Fibroblast of pulmonary artery (primary cell): ENCODE data around the gene GALNT13.

Source experiments
- DNase-seq: peaks from one replicate; pipeline ENCODE4 v3.0.0-alpha.2; 2010; ENCODE audit warnings: low read depth
- H3K4me3 ChIP-seq: replicated peaks from 2 replicates; pipeline ENCODE4 v1.5.1; 2011; ENCODE audit warnings: low read depth, mild to moderate bottlenecking, control low read depth, low read length, moderate library complexity
- CTCF ChIP-seq: IDR thresholded peaks from 2 replicates; pipeline ENCODE4 v1.5.1; 2011; ENCODE audit warnings: mild to moderate bottlenecking, control low read depth, low read length, inconsistent platforms; ENCODE audit errors: missing control alignments

GALNT13 gene

GRCh38 chr2:154194909-154195643, 323.4 kb downstream of the GALNT13 start:
- no peak for DNase-seq
- TF ChIP-seq CTCF: no peak
- H3K4me3 ChIP-seq: no peak overlapping the region

- DNase-seq: no peak
- no peak overlapping the region for H3K4me3 ChIP-seq
- no peak for TF ChIP-seq CTCF
Observed at GRCh38 chr2:154195644-154196195, 324.0 kb downstream of the GALNT13 start.

DNA sequence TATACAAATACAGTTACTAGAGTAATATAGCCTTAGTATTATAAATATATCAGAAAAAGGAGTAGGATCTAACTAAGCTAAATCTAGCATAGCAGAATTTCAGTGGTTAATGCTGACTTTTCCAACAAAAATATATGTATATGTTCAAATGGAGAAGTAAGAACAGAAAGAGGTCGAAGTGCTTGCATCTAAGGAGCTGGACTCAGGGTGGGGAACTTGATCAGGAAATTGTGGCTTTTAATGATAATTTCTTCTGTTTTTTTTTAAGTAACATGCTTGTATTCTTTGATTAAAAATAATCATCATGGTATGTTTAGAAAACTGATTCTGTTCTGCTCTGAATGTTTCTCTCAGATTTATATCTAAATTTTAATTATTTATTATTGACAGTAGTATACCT, 327.1 kb downstream of the GALNT13 start:
- DNase-seq: no peak
- TF ChIP-seq CTCF: no peak
- no peak overlapping the region for H3K4me3 ChIP-seq

DNA sequence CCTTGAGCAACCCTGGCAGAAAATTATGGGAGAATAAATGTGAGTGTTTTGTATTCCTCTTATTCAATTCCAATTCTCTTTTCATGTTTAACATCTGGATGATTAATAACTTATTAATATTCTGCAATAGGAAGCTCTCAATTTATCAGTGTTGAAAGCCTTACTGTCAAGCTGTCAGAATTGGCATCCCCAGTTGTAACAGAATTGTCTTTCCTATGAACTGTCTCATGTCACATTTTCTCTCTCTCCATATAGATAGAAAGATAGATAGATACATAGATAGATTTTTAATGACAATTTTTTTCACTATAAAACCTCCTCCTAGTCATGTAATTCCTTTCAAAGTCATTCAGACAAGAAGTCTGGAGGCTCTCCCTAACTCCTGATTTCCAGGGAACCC, 331.5 kb downstream of the GALNT13 start:
- TF ChIP-seq CTCF: no peak
- no peak overlapping the region for H3K4me3 ChIP-seq
- DNase-seq: no peak

GRCh38 chr2:154203902-154204301, 332.2 kb downstream of the GALNT13 start:
- TF ChIP-seq CTCF: no peak
- DNase-seq: no peak
- H3K4me3 ChIP-seq: no peak overlapping the region

DNA sequence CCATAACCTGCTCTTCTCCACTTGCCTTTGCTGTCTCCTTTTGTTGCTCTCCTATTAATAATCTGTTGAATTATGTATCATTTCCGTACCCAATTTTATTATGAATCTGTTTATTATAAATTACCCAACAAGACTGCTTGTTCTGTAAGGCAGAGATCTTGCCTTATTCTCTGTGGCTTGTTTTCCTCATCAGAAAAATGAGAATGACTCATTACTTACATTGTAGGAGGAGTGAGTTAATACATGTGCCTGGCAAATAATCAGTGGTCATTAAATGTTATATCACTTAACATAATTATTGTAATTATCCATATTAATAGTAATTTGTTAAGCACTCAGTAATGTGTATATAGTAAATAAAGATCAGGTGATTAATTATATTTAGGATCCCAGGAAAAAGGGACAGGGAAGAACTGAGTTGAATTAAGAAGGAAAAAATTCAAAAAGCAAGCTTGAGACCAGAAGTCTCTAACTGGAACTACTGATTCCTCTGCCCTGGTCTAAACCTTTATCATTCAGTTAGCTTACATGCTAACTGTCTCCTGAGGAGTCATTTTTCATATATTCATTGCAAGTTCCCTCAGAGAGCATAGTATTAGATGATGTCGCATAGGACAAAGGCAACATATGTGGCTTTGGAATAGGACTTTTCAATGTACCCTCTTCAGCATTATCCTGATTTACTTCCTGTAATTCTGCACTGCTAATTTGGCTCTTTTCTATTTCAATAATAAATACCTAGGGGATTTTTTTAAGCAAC, 335.7 kb downstream of the GALNT13 start:
- no peak overlapping the region for H3K4me3 ChIP-seq
- TF ChIP-seq CTCF: no peak
- DNase-seq: no peak
